Measurements from ENCODE around the gene CD1E.

GRCh38 chr1:158328426-158328825, 25.3 kb upstream of the CD1E start:
- no peak for TF ChIP-seq TAF1 (IDR thresholded peaks at IDR 0.05; ENCODE audit: borderline replicate concordance, low read depth, low read length)
- no peak for TF ChIP-seq POLR2A (IDR thresholded peaks at IDR 0.05; ENCODE audit: low read depth, low read length)
- TF ChIP-seq POLR2AphosphoS5 (IDR thresholded peaks at IDR 0.05; ENCODE audit: low read depth, low read length): no peak
